Measurements from ENCODE around the gene CHAD. TPM values are rescaled to one million over a fixed set of nuclear protein-coding genes. Genes with fewer than 3 reads are reported as not detected.

The CHAD gene
- polyA plus RNA-seq, 1 donor (not counting 4 experiments of a cell fraction or from before 2014, with no cell fraction given) = not detected

Other genes with a start within 250 kb of the CHAD start
- gene TMEM92, start 194.4 kb downstream of the CHAD start, polyA plus RNA-seq = 0.88 to 2.7 TPM (median 1.8 TPM) in 3 replicates
- 15.3 to 28.3 TPM (median 18.3 TPM) in 3 replicates for gene XYLT2, start 122.8 kb downstream of the CHAD start, polyA plus RNA-seq
- gene MRPL27, start 95.7 kb downstream of the CHAD start, polyA plus RNA-seq = 106 to 130 TPM (median 123 TPM) in 3 replicates
- gene EME1, start 95.7 kb downstream of the CHAD start, polyA plus RNA-seq = 1.6 to 5.6 TPM (median 4.7 TPM) in 3 replicates
- gene LRRC59, start 71.4 kb downstream of the CHAD start, polyA plus RNA-seq = 90.4 to 162 TPM (median 152 TPM) in 3 replicates
- gene ACSF2, start 42.7 kb downstream of the CHAD start, polyA plus RNA-seq = 57.6 to 102 TPM (median 71.9 TPM) in 3 replicates
- gene RSAD1, start 10.0 kb upstream of the CHAD start, polyA plus RNA-seq = 25.5 to 28.5 TPM (median 28.2 TPM) in 3 replicates
- 5.1 to 9.5 TPM (median 9.0 TPM) in 3 replicates for gene MYCBPAP, start 39.6 kb upstream of the CHAD start, polyA plus RNA-seq
- 50.7 to 155 TPM (median 66.7 TPM) in 3 replicates for gene EPN3, start 63.9 kb upstream of the CHAD start, polyA plus RNA-seq
- gene SPATA20, start 78.3 kb upstream of the CHAD start, polyA plus RNA-seq = 17.2 to 30.4 TPM (median 21.3 TPM) in 3 replicates
- 0.06 to 0.09 TPM (median 0.07 TPM) in 3 replicates for gene CACNA1G, start 91.8 kb upstream of the CHAD start, polyA plus RNA-seq
- 39.6 to 61.6 TPM (median 41.7 TPM) in 3 replicates for gene ABCC3, start 166.0 kb upstream of the CHAD start, polyA plus RNA-seq
- gene ANKRD40, start 239.0 kb upstream of the CHAD start, polyA plus RNA-seq = 19.3 to 39.8 TPM (median 32.7 TPM) in 3 replicates

All from keratinocyte (primary cell).